Mucosa of stomach (tissue), 1 donor: ENCODE measurements around the gene IKZF1.

Experiments
- H3K27me3 ChIP-seq: one replicate; pipeline ENCODE4 v1.7.0; 2013; ENCODE audit warnings: mild to moderate bottlenecking, low read length; ENCODE audit not compliant: control insufficient read depth, insufficient read depth
- H3K36me3 ChIP-seq: one replicate; pipeline ENCODE4 v1.7.0; 2013; ENCODE audit warnings: low read length; ENCODE audit not compliant: control insufficient read depth, insufficient read depth
- H3K4me1 ChIP-seq: one replicate; pipeline ENCODE4 v1.7.0; 2013; ENCODE audit warnings: mild to moderate bottlenecking, low read length; ENCODE audit not compliant: control insufficient read depth, insufficient read depth
- H3K4me3 ChIP-seq: one replicate; pipeline ENCODE4 v1.7.0; 2013; ENCODE audit warnings: low read length
- H3K9ac ChIP-seq: one replicate; pipeline ENCODE4 v1.7.0; 2013; ENCODE audit warnings: mild to moderate bottlenecking, low read length, moderate library complexity
- H3K9me3 ChIP-seq: one replicate; pipeline ENCODE4 v1.7.0; 2013; ENCODE audit warnings: mild to moderate bottlenecking, low read length, moderate library complexity; ENCODE audit not compliant: control insufficient read depth
- donor health status: Pancreatic carcinoma.

IKZF1 gene

GRCh38 chr7:50387351-50387750, 82.8 kb downstream of the IKZF1 start:
- H3K4me1 ChIP-seq = no peaks in the 10 kb centered on the region
- H3K27me3 ChIP-seq = peaks cover 19% of the 10 kb centered on the region
- no peaks in the 10 kb centered on the region for H3K9me3 ChIP-seq
- H3K9ac ChIP-seq = no peak overlapping the region
- no peaks in the 10 kb centered on the region for H3K36me3 ChIP-seq
- no peak overlapping the region for H3K4me3 ChIP-seq

DNA sequence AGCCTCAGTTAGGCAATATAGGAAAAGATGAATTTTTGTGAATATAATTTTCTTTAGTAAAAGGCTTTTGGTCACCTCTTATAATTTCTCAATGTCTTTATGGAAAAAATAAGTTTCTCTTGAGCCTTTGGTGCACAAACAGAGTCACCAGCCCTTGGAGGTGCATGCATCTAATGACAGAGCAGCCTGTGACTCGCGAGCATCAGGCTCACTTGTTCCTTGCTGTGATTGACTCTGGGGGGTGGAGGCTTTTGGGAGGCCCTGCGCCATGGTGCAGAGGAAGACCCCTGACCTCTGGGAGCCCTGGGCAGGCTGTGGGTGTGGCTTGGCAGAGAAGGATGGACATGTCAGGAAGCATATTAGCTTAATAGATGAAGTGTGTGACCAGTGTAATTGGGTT, 85.4 kb downstream of the IKZF1 start:
- H3K27me3 ChIP-seq = peaks cover 7% of the 10 kb centered on the region
- no peak overlapping the region for H3K4me3 ChIP-seq
- H3K36me3 ChIP-seq = no peaks in the 10 kb centered on the region
- H3K4me1 ChIP-seq = no peaks in the 10 kb centered on the region
- H3K9ac ChIP-seq = no peak overlapping the region
- no peaks in the 10 kb centered on the region for H3K9me3 ChIP-seq

GRCh38 chr7:50391386-50391785, 86.9 kb downstream of the IKZF1 start:
- no peaks in the 10 kb centered on the region for H3K4me1 ChIP-seq

DNA sequence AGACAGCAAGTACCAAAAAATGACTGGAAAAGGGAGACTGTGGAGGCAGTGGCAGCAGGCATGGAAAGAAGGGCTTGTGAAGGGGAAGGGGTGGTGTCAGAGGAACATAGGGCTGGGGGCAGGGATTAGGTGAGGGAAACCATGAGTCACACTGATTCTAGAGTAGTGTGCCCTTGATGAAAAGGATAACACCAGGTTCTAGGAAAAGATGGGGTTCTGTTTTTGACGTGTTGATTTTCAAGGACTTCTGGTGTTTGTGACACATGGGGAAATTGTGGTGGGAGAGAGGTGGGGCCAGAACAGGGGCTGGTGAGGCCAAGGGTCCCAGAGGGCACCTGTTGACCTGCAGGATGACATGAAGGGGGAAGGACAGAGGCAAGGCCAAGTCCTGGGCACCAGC, 88.6 kb downstream of the IKZF1 start:
- H3K27me3 ChIP-seq = peaks cover 11% of the 10 kb centered on the region
- H3K9ac ChIP-seq = no peak overlapping the region
- H3K4me3 ChIP-seq = no peak overlapping the region
- H3K9me3 ChIP-seq = no peaks in the 10 kb centered on the region
- H3K4me1 ChIP-seq = no peaks in the 10 kb centered on the region
- H3K36me3 ChIP-seq = no peaks in the 10 kb centered on the region

More at GRCh38 chr7:50391386-50391785, 86.9 kb downstream of the IKZF1 start:
- Histone ChIP-seq H3K9me3 (no peaks in the 10 kb centered on the region), H3K4me3 (no peak overlapping the region), H3K27me3 (peaks cover 7% of the 10 kb centered on the region), H3K9ac (no peak overlapping the region), H3K36me3 (no peaks in the 10 kb centered on the region)

- Histone ChIP-seq H3K27me3 (peaks cover 11% of the 10 kb centered on the region), H3K36me3 (no peaks in the 10 kb centered on the region), H3K9me3 (no peaks in the 10 kb centered on the region), H3K4me1 (no peaks in the 10 kb centered on the region), H3K4me3 (no peak overlapping the region), H3K9ac (no peak overlapping the region)
Measured at GRCh38 chr7:50393547-50394252, 89.2 kb downstream of the IKZF1 start.

- Histone ChIP-seq H3K9me3 (no peaks in the 10 kb centered on the region), H3K4me3 (no peak overlapping the region), H3K4me1 (no peaks in the 10 kb centered on the region), H3K27me3 (peaks cover 11% of the 10 kb centered on the region), H3K36me3 (no peaks in the 10 kb centered on the region), H3K9ac (no peak overlapping the region)
Measured at GRCh38 chr7:50394315-50394714, 89.8 kb downstream of the IKZF1 start.

GRCh38 chr7:50396856-50397255, 92.3 kb downstream of the IKZF1 start:
- no peaks in the 10 kb centered on the region for H3K36me3 ChIP-seq
- no peak overlapping the region for H3K9ac ChIP-seq
- H3K4me1 ChIP-seq = no peaks in the 10 kb centered on the region
- H3K27me3 ChIP-seq = peaks cover 29% of the 10 kb centered on the region
- no peak overlapping the region for H3K4me3 ChIP-seq
- H3K9me3 ChIP-seq = no peaks in the 10 kb centered on the region

GRCh38 chr7:50397320-50397970, 92.9 kb downstream of the IKZF1 start:
- Histone ChIP-seq H3K4me1 (no peaks in the 10 kb centered on the region), H3K9ac (no peak overlapping the region), H3K36me3 (no peaks in the 10 kb centered on the region), H3K9me3 (no peaks in the 10 kb centered on the region), H3K27me3 (peaks cover 31% of the 10 kb centered on the region), H3K4me3 (no peak overlapping the region)

- H3K27me3 ChIP-seq = peaks cover 26% of the 10 kb centered on the region
Measured at GRCh38 chr7:50397971-50398324, 93.4 kb downstream of the IKZF1 start.

DNA sequence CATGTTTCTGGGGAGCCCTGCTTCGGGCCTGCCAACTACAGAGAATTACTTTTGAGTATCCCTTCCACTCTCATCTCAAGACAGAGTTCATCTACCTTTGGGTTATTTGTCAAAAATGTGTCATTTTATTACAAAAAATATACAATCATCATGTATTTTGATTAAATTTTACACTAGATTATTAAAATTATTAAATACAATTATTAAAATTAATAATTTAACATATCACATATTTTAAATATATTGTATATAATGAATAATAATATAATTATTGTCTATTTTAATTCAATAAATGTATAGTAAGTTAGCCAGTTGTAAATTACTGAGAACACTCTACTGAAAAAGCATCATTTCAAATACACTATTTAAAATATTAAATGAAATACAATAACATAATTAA, 94.7 kb downstream of the IKZF1 start:
- Histone ChIP-seq H3K9ac (no peak overlapping the region), H3K27me3 (peaks cover 26% of the 10 kb centered on the region), H3K36me3 (no peaks in the 10 kb centered on the region), H3K4me3 (no peak overlapping the region), H3K9me3 (no peaks in the 10 kb centered on the region), H3K4me1 (no peaks in the 10 kb centered on the region)

More at GRCh38 chr7:50397971-50398324, 93.4 kb downstream of the IKZF1 start:
- Histone ChIP-seq H3K9me3 (no peaks in the 10 kb centered on the region), H3K36me3 (no peaks in the 10 kb centered on the region), H3K4me1 (no peaks in the 10 kb centered on the region), H3K9ac (no peak overlapping the region), H3K4me3 (no peak overlapping the region)

- H3K4me3 ChIP-seq = no peak overlapping the region
- peaks cover 26% of the 10 kb centered on the region for H3K27me3 ChIP-seq
- H3K4me1 ChIP-seq = no peaks in the 10 kb centered on the region
- no peaks in the 10 kb centered on the region for H3K9me3 ChIP-seq
- no peaks in the 10 kb centered on the region for H3K36me3 ChIP-seq
- H3K9ac ChIP-seq = no peak overlapping the region
Measured at GRCh38 chr7:50399635-50400034, 95.1 kb downstream of the IKZF1 start.

DNA sequence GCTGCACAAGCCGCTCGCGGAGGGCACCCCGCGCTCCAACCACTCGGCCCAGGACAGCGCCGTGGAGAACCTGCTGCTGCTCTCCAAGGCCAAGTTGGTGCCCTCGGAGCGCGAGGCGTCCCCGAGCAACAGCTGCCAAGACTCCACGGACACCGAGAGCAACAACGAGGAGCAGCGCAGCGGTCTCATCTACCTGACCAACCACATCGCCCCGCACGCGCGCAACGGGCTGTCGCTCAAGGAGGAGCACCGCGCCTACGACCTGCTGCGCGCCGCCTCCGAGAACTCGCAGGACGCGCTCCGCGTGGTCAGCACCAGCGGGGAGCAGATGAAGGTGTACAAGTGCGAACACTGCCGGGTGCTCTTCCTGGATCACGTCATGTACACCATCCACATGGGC, 95.6 kb downstream of the IKZF1 start:
- Histone ChIP-seq H3K27me3 (peaks cover 26% of the 10 kb centered on the region), H3K9ac (no peak overlapping the region), H3K9me3 (no peaks in the 10 kb centered on the region), H3K4me3 (no peak overlapping the region), H3K4me1 (no peaks in the 10 kb centered on the region), H3K36me3 (no peaks in the 10 kb centered on the region)
